ENCODE data around the gene FILIP1L.

Gene FILIP1L

GRCh38 chr3:100046986-100047385 lies 67.3 kb downstream of the FILIP1L start:
- in situ Hi-C loops (cut with MboI; ENCODE audit: low sequenced_read_pairs): no loop called here

GRCh38 chr3:100045696-100046095 lies 68.6 kb downstream of the FILIP1L start:
- in situ Hi-C loops (cut with MboI; ENCODE audit: low sequenced_read_pairs): no loop called here

GRCh38 chr3:100044369-100044768 lies 69.9 kb downstream of the FILIP1L start:
- in situ Hi-C loops (cut with MboI; ENCODE audit: low sequenced_read_pairs): no loop called here

GRCh38 chr3:100043271-100043670 lies 71.0 kb downstream of the FILIP1L start:
- in situ Hi-C loops (cut with MboI; ENCODE audit: low sequenced_read_pairs): no loop called here

GRCh38 chr3:100042166-100042981 lies 71.9 kb downstream of the FILIP1L start:
- in situ Hi-C loops (cut with MboI; ENCODE audit: low sequenced_read_pairs): no loop called here

- in situ Hi-C loops (cut with MboI; ENCODE audit: low sequenced_read_pairs): no loop called here
Measured at GRCh38 chr3:100041328-100041749, 73.0 kb downstream of the FILIP1L start.

GRCh38 chr3:100040451-100041225 lies 73.7 kb downstream of the FILIP1L start:
- in situ Hi-C loops (cut with MboI; ENCODE audit: low sequenced_read_pairs): no loop called here

- in situ Hi-C loops (cut with MboI; ENCODE audit: low sequenced_read_pairs): no loop called here
Measured at GRCh38 chr3:100039075-100039474, 75.2 kb downstream of the FILIP1L start.

- in situ Hi-C loops (cut with MboI; ENCODE audit: low sequenced_read_pairs): no loop called here
Measured at GRCh38 chr3:100033903-100034471, 80.3 kb downstream of the FILIP1L start.

GRCh38 chr3:100033184-100033583 lies 81.1 kb downstream of the FILIP1L start:
- in situ Hi-C loops (cut with MboI; ENCODE audit: low sequenced_read_pairs): no loop called here

- in situ Hi-C loops (cut with MboI; ENCODE audit: low sequenced_read_pairs): no loop called here
Measured at GRCh38 chr3:100032243-100032642, 82.1 kb downstream of the FILIP1L start.

- in situ Hi-C loops (cut with MboI; ENCODE audit: low sequenced_read_pairs): no loop called here
Measured at GRCh38 chr3:100030914-100031425, 83.3 kb downstream of the FILIP1L start.

GRCh38 chr3:100030346-100030745 lies 84.0 kb downstream of the FILIP1L start:
- in situ Hi-C loops (cut with MboI; ENCODE audit: low sequenced_read_pairs): no loop called here

GRCh38 chr3:100029689-100030088 lies 84.6 kb downstream of the FILIP1L start:
- in situ Hi-C loops (cut with MboI; ENCODE audit: low sequenced_read_pairs): no loop called here

GRCh38 chr3:100029052-100029451 lies 85.2 kb downstream of the FILIP1L start:
- in situ Hi-C loops (cut with MboI; ENCODE audit: low sequenced_read_pairs): no loop called here

- in situ Hi-C loops (cut with MboI; ENCODE audit: low sequenced_read_pairs): no loop called here
Measured at GRCh38 chr3:100027321-100027720, 87.0 kb downstream of the FILIP1L start.

- in situ Hi-C loops (cut with MboI; ENCODE audit: low sequenced_read_pairs): no loop called here
Measured at GRCh38 chr3:100024520-100025303, 89.6 kb downstream of the FILIP1L start.

GRCh38 chr3:100023595-100023994 lies 90.7 kb downstream of the FILIP1L start:
- in situ Hi-C loops (cut with MboI; ENCODE audit: low sequenced_read_pairs): no loop called here

- in situ Hi-C loops (cut with MboI; ENCODE audit: low sequenced_read_pairs): no loop called here
Measured at GRCh38 chr3:100023150-100023549, 91.2 kb downstream of the FILIP1L start.

- in situ Hi-C loops (cut with MboI; ENCODE audit: low sequenced_read_pairs): no loop called here
Measured at GRCh38 chr3:100022506-100022905, 91.8 kb downstream of the FILIP1L start.

Measured in HL-60/S4 treated with retinoic acid at 250 ng/mL for 4 days and 3 days (cell line).